B cell (primary cell): ENCODE results near the gene PRXL2B. TPM values are rescaled to one million over a fixed set of nuclear protein-coding genes. Genes with fewer than 3 reads are reported as not detected.
A peak's percentile ranks its signal among the peaks of the same experiment; 100 is the strongest.

Experiments
- ATAC-seq: fragments of 200-7000 bp; cut with Tn5 transposase; one replicate; pipeline ENCODE4 v1.10.0; 2021; ENCODE audit warnings: low read depth, mild to moderate bottlenecking, moderate number of reproducible peaks, moderate library complexity
- CTCF ChIA-PET: fragments of 350-600 bp; sonication (Branson Sonifier 250); formaldehyde crosslinking; loops from one replicate; lab custom pipeline; 2021; ENCODE audit warnings: antibody characterized with exemption, inconsistent platforms; lab: Charles Lee
- POLR2A ChIA-PET: fragments of 350-600 bp; sonication (Branson Sonifier 250); formaldehyde crosslinking; loops from one replicate; lab custom pipeline; 2021; ENCODE audit warnings: antibody characterized with exemption; lab: Charles Lee
- DNase-seq: peaks from one replicate; pipeline ENCODE4 v3.0.0; 2013
- H2AFZ ChIP-seq: 2 replicates; pipeline ENCODE4 v1.6.1; 2012; ENCODE audit warnings: mild to moderate bottlenecking, low read depth, low read length; ENCODE audit not compliant: insufficient read depth, poor library complexity, severe bottlenecking
- H3K27ac ChIP-seq, 2 donors: 1 replicate in 1 of 2; 2 replicates in 1 of 2; pipeline ENCODE4 v1.5.1; 2012 to 2013; ENCODE audit warnings: low read length in 2 of 2, mild to moderate bottlenecking in 2 of 2, moderate library complexity in 1 of 2
- H3K27me3 ChIP-seq, 4 experiments: fragments of 200-600 bp in 1 of 4; sonication (generic) in 1 of 4; replicated peaks in 1 of 4; 1 replicate in 2 of 4; 2 replicates in 2 of 4; pipeline versions ENCODE4 v1.6.1 to v1.7.0; 2013 to 2016; ENCODE audit warnings: low read length in 3 of 4, mild to moderate bottlenecking in 2 of 4, mixed read lengths in 1 of 4, moderate library complexity in 1 of 4; ENCODE audit not compliant: insufficient read depth in 4 of 4, control insufficient read depth in 3 of 4; ENCODE audit errors: control extremely low read depth in 1 of 4
- H3K36me3 ChIP-seq, 2 experiments: replicated peaks in 1 of 2; 1 replicate in 1 of 2; 2 replicates in 1 of 2; pipeline versions ENCODE4 v1.6.1 to v1.7.1; 2013; ENCODE audit warnings: low read length in 1 of 2; ENCODE audit not compliant: insufficient read depth in 2 of 2, control insufficient read depth in 1 of 2; ENCODE audit errors: control extremely low read depth in 1 of 2, extremely low read depth in 1 of 2
- H3K4me1 ChIP-seq, 2 donors: fragments of 200-600 bp in 1 of 2; sonication (generic) in 1 of 2; 1 replicate in 1 of 2; 2 replicates in 1 of 2; pipeline versions ENCODE4 v1.5.1 to v1.6.1; 2013 to 2017; ENCODE audit warnings: low read length in 2 of 2; ENCODE audit not compliant: control insufficient read depth in 2 of 2, insufficient read depth in 2 of 2
- H3K4me2 ChIP-seq: replicated peaks from 2 replicates; pipeline ENCODE3; 2012; ENCODE audit warnings: mild to moderate bottlenecking, low read depth, low read length; ENCODE audit not compliant: poor library complexity, severe bottlenecking
- H3K4me3 ChIP-seq, 5 experiments: fragments of 200-600 bp in 1 of 5; sonication (generic) in 1 of 5; 1 replicate in 3 of 5; 2 replicates in 2 of 5; pipeline versions ENCODE4 v1.5.1 to v1.7.0; 2011 to 2016; ENCODE audit warnings: low read length in 4 of 5, mild to moderate bottlenecking in 4 of 5, low read depth in 2 of 5, control low read depth in 1 of 5, moderate library complexity in 1 of 5; ENCODE audit not compliant: insufficient read depth in 1 of 5; ENCODE audit errors: control extremely low read depth in 1 of 5, extremely low read depth in 1 of 5
- H3K79me2 ChIP-seq: fragments of 200-600 bp; sonication (generic); one replicate; pipeline ENCODE4 v1.6.0; 2016; ENCODE audit warnings: low read length; ENCODE audit not compliant: control insufficient read depth, insufficient read depth
- H3K9ac ChIP-seq: fragments of 200-600 bp; sonication (generic); 2 replicates; pipeline ENCODE4 v1.6.1; 2017; ENCODE audit warnings: mild to moderate bottlenecking, low read length, moderate library complexity
- H3K9me3 ChIP-seq, 3 donors: one replicate each; pipeline versions ENCODE4 v1.6.1 to v1.7.1; 2013; ENCODE audit warnings: low read length in 2 of 3; ENCODE audit not compliant: control insufficient read depth in 2 of 3, insufficient read depth in 1 of 3; ENCODE audit errors: control extremely low read depth in 1 of 3
- H4K20me1 ChIP-seq: 2 replicates; pipeline ENCODE4 v1.6.0; 2012; ENCODE audit warnings: mild to moderate bottlenecking, low read length; ENCODE audit not compliant: insufficient read depth, control insufficient read depth, poor library complexity, severe bottlenecking
- H3K27ac Mint-ChIP-seq: one replicate; pipeline ENCODE4 v1.8.0; 2021; ENCODE audit warnings: mixed read lengths
- H3K27me3 Mint-ChIP-seq: one replicate; pipeline ENCODE4 v1.8.0; 2021; ENCODE audit warnings: mixed read lengths
- H3K4me1 Mint-ChIP-seq: one replicate; pipeline ENCODE4 v1.8.0; 2021; ENCODE audit warnings: mixed read lengths
- H3K4me3 Mint-ChIP-seq: one replicate; pipeline ENCODE4 v1.8.0; 2021; ENCODE audit warnings: mixed read lengths
- H3K9me3 Mint-ChIP-seq: one replicate; pipeline ENCODE4 v1.8.0; 2022; ENCODE audit warnings: mixed read lengths; ENCODE audit not compliant: insufficient read depth
- CTCF ChIP-seq: fragments of 200-600 bp; IDR thresholded peaks from one replicate; pipeline ENCODE4 v1.8.0; 2022; ENCODE audit warnings: antibody characterized with exemption, mild to moderate bottlenecking
- EZH2 ChIP-seq: IDR thresholded peaks from 2 replicates; pipeline ENCODE4 v1.6.1; 2012; ENCODE audit warnings: borderline replicate concordance, low read depth, mild to moderate bottlenecking, moderate library complexity, low read length; ENCODE audit not compliant: insufficient read depth, poor library complexity, severe bottlenecking
- WGBS: methylation state at CpG from one replicate; pipeline ENCODE4 v1.1.5; 2013; ENCODE audit warnings: missing lambda C conversion rate; ENCODE audit not compliant: insufficient coverage; 5-methylcytosine and 5-hydroxymethylcytosine counted together
- intact Hi-C: fragments of 100-400 bp; cut with micrococcal nuclease; formaldehyde crosslinking; loops from one replicate; pipeline ENCODE4 v1.10.0; 2022
- polyA plus RNA-seq: library from polyadenylated mRNA; depleted of rRNA; stranded (reverse); fragments of >200 nt; gene quantifications from 2 replicates; pipeline ENCODE4 v1.2.3, GENCODE V29; 2012
- total RNA-seq, 2 donors: library from RNA; stranded (reverse); fragments of 120-200 nt in 1 of 2; gene quantifications; 1 replicate in 1 of 2; 2 replicates in 1 of 2; pipeline versions ENCODE4 v1.2.3 to v1.2.4, GENCODE V29; 2013 to 2022

The PRXL2B gene
- total and polyA plus RNA-seq, 2 donors (not counting 1 experiment from before 2014, with no cell fraction given) = 13.0 to 27.0 TPM

DNA sequence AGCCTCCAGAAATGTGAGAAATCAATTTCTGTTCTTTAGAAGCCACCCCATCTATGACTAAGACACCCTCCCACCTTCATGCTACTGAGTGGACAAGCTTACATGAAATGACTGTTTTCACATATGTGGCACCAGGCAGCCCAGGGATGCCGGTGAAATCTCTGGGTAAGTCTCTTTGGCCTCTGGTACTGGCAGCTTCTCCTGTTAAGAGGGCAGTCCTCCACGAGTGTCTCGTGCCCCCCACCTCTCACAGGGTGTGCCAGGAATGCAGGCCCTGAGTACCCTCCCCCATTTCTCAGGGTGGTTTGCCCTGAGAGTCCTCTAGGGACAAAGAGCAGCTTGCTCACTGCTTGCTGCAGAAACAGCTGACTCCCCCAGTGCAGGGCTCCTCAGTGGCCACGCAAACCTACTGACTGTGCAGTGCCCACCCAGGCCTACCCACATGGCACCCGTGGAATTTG is 3.2 kb upstream of the PRXL2B start:
- H3K79me2 ChIP-seq = peaks cover 16% of the 10 kb centered on the region
- no peaks in the 10 kb centered on the region for H3K27me3 ChIP-seq
- CTCF ChIA-PET = interaction anchor here (1.0 to 3.9 kb wide), 3 partner anchors 28 to 169 kb away, joined by 3 to 47 read pairs (median 5); partner anchors contain the start of gene TNFRSF14
- H3K4me2 ChIP-seq = peak overlapping the region; percentile 92
- ATAC-seq = no peak
- Mint-ChIP-seq H3K27ac (peak overlapping the region; percentile 99), H3K27me3 (no peaks in the 10 kb centered on the region), H3K4me3 (peak overlapping the region; percentile 95), H3K4me1 (peaks cover 63% of the 10 kb centered on the region), H3K9me3 (peaks cover 3% of the 10 kb centered on the region)
- H3K27ac ChIP-seq = peak overlapping the region; percentile 98 to 99
- no peaks in the 10 kb centered on the region for H4K20me1 ChIP-seq
- peaks cover 59 to 84% of the 10 kb centered on the region in 2 donors for H3K4me1 ChIP-seq
- TF ChIP-seq CTCF (no peak), EZH2 (no peak)
- H3K9me3 ChIP-seq = peaks cover 0 to 17% (median 3%) of the 10 kb centered on the region in 3 donors
- no peak overlapping the region for H3K4me3 ChIP-seq
- DNase-seq = no peak
- H3K9ac ChIP-seq = no peak overlapping the region
- intact Hi-C loops = no loop called here
- peaks cover 0 to 3% of the 10 kb centered on the region in 2 experiments for H3K36me3 ChIP-seq
- 64% methylated on average over 5 of the region's 5 CpGs for WGBS
- H2AFZ ChIP-seq = no peak overlapping the region
- POLR2A ChIA-PET = interaction anchor here (4.4 kb wide), 1 partner anchor 27 kb away, joined by 77 read pairs; the partner anchor contains the start of gene TNFRSF14

- Histone ChIP-seq H4K20me1 (no peaks in the 10 kb centered on the region), H3K4me2 (peak overlapping the region; percentile 92), H3K9me3 (peaks cover 0 to 17% (median 3%) of the 10 kb centered on the region in 3 donors), H3K4me1 (peaks cover 54 to 78% of the 10 kb centered on the region in 2 donors), H2AFZ (no peak overlapping the region), H3K79me2 (peaks cover 16% of the 10 kb centered on the region), H3K9ac (no peak overlapping the region), H3K4me3 (no peak overlapping the region), H3K27me3 (no peaks in the 10 kb centered on the region), H3K27ac (peak overlapping the region; percentile 98 to 99), H3K36me3 (peaks cover 0 to 3% of the 10 kb centered on the region in 2 experiments)
- ChIA-PET POLR2A (interaction anchor here (0.6 to 4.4 kb wide), 6 partner anchors 19 to 57 kb away, joined by 3 to 88 read pairs (median 23); partner anchors contain the start of genes PANK4 and TNFRSF14), CTCF (interaction anchor here (0.7 to 3.9 kb wide), 7 partner anchors 7 to 389 kb away, joined by 3 to 55 read pairs (median 14); partner anchors contain the start of genes FAAP20, HES5 and TNFRSF14)
- Mint-ChIP-seq H3K4me3 (peak overlapping the region; percentile 95), H3K9me3 (peaks cover 3% of the 10 kb centered on the region), H3K27ac (peak overlapping the region; percentile 99), H3K4me1 (peaks cover 58% of the 10 kb centered on the region), H3K27me3 (no peaks in the 10 kb centered on the region)
- 86% methylated on average over 14 of the region's 14 CpGs for WGBS
- intact Hi-C loops = no loop called here
- DNase-seq (peak; percentile 46), ATAC-seq (no peak)
- no peak for TF ChIP-seq EZH2
- TF ChIP-seq CTCF = no peak
These were observed 2.7 kb upstream of the PRXL2B start for GRCh38 chr1:2583871-2584351.
